Measurements from ENCODE around the gene GBF1.

The GBF1 gene

DNA sequence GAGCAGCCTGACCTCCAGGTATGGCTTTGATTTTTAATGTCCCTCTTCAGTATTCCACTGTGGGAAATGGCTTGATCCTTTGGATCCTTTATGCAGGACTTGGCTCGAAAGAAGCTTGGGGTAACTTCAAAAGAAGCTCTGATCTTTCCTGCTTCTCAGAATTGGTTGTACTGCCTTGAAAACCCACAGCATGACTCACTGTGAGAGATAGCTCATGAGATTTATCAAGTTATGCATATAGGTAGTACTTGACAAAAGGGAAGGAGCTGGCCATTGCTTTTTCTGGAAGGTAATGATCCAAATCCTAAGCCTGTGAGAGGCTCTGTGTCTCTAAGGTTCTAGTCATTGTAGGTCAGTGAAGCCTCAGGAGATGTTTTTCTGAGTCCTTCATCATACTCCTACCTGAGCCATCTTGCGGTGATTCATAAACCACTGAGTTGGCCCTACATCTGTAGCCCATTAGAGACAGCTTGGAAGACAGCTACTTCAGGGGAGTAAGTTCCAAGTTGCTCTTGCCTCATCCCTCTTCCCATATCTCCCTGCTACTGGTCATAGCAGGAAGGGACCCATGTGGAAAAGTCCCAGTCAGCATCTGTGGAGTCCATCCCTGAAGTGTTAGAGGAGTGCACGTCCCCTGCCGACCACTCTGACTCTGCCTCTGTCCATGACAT, 113.5 kb downstream of the GBF1 start:
- no peak for DNase-seq

DNA sequence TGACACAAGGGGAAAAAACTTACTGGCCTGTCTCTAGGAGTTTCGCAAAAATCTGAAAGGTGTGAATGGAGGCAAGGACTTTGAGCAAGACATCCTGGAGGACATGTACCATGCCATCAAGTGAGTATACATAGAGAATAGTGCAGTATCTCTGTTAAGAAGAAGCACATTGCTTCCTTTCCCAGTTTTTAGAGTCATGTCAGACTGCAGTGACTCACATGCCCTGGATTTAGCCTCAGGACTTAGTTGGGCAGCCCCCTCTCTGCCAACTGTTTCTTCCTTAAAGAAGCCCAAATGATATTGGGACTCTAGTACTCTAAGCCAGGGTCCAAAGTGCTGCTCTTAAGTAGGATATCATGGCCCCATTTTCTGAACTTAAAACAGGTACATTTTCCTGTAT, 122.1 kb downstream of the GBF1 start:
- no peak for DNase-seq

DNA sequence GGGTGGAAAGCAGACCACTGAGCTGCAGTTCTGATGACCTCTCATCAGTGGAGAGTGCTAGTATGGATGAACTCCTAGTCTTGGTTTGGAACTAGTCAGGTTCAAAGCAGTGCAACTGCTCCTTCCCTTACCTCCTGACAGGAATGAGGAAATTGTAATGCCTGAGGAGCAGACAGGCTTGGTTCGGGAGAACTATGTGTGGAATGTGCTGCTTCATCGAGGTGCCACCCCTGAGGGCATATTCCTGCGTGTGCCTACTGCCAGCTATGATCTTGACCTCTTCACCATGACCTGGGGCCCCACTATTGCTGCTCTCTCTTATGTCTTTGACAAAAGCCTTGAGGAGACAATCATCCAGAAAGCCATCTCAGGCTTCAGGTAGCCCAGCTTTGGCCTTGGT, 122.7 kb downstream of the GBF1 start:
- no peak for DNase-seq

DNA sequence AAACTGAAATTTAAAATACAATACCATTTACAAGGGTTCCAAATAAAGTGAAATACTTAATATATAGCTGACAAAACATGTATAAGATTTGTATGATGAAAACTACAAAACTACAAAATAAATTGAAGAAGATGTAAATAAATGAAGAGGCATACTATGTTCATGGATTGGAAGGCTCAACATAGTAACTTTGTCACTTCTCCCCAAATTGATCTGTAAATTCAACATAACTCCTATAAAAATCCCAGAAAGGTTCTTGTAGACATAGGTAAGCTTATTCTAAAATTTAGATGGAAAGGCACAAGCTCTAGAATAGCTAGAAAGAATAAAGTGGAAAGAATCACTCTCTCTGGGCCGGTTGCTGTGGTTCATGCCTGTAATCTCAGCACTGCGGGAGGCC, 126.0 kb downstream of the GBF1 start:
- no peak for DNase-seq

DNA sequence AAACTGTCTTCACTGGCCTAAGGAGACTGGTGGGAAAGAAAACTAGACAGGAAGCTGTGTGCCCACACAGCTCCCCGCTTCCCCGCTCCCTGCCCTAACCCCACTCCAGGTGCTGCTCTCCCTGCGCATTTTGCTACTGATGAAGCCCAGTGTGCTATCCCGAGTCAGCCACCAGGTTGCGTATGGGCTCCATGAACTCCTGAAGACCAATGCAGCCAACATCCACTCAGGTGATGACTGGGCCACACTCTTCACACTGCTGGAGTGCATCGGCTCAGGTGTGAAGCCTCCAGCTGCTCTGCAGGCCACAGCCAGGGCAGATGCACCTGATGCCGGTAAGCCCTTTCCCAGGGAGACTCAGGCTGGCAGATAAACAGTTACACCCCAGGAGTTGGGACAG, 129.9 kb downstream of the GBF1 start:
- DNase-seq, result no peak

DNA sequence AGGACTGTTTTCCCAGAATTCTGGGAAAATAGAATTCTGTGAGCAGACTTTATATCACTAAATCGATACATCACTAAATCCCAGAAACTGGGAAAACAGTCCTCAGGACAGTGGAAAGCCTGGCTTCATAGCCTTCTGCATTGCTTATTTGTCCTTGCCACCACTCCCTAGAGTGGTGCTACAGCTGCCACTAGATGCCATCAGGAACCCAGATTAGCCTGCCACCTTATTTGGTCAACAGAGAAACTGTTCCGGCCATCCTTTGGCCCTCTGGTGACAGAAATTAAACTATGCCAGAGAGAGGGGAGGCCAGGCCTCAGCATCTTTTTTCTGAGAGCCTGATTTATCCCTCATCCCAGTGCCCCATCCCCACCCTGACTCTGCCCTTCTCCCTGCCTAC, 130.5 kb downstream of the GBF1 start:
- DNase-seq, result no peak

DNA sequence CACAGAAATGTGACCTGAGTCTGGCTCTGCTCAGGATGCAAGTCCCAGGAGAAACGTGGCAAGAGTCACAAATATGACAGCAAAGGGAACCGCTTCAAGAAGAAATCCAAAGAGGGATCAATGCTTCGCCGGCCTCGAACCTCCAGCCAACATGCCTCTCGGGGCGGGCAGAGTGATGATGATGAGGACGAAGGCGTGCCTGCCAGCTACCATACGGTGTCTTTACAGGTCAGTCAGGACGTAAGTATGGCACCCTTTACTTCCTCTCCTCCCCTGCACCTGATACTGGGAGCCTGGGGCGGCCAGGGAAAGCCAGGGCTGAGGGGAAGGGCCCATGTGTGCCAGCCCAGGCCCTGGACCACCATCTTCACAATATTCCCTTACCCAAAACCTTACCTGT, 131.6 kb downstream of the GBF1 start:
- DNase-seq, result no peak

DNA sequence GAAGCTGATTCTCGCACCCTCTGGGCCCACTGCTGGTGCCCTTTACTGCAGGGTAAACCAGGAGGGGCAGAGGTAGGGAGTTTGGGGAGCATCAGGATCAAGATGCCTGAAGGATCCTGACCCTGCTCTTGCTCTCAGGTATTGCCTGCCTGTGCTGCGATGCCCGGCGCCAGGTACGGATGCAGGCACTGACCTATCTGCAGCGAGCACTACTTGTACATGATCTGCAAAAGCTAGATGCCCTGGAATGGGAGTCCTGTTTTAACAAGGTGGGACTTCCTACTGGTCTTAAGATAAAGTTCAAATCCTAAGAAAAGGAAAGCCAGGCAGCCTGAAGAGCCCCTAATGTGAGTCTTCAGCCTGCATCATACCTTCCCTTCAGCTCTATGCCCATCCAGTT, 134.1 kb downstream of the GBF1 start:
- no peak for DNase-seq

DNA sequence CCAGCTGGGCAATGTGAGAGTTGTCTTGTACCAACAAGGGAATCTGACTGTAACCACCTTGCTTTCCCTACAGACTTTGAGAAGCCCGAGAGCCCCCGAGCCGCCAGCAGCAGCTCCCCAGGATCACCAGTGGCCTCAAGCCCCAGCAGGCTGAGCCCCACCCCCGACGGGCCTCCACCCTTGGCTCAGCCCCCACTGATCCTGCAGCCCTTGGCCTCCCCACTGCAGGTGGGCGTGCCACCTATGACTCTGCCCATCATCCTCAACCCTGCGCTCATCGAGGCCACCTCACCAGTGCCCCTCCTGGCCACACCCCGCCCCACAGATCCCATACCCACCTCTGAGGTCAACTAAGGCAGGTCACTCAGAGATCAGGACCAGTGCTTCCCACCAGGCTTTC, 136.7 kb downstream of the GBF1 start:
- no peak for DNase-seq

DNA sequence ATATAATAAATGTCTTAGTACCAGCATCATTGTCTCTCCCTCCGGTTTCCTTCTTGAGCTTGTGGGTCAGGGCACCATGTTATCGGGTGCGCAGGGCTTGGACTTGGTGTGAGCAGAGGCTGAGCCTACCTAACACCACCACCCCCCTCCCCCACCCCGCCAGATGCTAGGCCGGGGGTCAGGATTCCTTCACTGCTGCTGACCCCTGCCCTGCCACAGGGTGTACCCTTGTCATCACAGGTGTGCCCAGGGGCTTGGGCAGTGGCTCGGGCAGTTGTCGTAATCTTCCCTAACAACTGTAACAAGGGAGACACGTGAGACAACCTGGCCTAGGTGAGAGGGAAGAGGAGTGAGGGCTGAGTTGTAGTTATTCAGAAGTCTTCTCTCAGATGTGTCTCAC, 137.5 kb downstream of the GBF1 start:
- DNase-seq, result no peak

DNA sequence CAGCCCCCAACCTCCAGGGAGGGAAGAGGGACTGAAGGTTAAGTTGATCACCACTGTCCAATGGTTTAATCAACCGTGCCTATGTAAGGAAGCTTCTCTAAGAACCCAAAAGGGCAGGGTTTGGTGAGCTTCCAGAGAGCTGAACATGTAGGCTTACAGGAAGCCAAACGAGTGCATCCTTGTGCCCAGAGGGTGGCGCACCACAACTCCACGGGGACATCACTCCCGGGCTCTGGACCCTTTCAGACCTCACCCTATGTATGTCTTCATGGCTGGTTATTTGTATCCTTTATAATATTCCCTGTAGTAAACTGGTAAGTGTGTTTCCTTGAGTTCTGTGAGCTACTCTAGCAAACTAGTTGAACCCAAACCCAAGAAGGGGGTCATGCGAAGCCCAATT, 138.7 kb downstream of the GBF1 start:
- DNase-seq, result no peak

DNA sequence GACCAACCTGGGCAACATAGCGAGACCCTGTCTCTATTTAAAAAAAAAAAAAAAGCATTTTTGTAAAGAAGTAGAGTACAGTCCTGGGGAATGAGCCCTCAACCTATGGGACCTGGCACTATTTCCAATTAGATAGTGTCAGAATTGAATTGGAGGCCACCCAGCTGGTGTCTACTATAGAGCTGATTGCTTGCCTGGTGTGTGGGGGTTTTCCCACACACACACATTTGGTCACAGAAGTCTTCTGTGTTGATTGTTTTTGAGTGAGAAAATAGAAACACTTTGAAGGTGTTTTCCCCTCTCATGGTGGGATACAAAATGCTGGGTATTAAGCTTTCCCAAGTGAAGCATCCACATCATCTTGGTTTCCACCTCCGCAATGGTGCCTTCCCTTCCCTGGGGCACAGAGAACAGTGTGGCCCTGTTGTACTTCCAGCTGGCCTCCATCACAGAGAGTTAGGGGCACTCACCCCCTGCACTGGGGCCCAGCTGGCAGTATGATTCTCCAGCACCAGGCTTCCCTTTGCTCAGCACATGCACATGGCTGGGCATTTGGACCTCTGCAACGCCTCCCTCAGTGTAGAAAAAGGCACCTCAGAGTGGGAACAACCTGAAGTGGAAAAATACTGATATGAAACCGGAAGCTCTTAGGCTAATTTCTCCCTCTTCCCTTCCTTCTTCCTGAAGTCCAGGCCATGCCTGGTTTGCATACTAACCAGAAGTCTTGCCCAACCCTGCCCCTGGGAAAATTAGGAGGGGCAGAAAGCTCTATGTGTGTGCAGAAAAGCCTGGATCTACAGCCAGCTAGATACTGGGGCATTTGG, 139.5 kb downstream of the GBF1 start:
- peak; percentile 74 for DNase-seq

DNA sequence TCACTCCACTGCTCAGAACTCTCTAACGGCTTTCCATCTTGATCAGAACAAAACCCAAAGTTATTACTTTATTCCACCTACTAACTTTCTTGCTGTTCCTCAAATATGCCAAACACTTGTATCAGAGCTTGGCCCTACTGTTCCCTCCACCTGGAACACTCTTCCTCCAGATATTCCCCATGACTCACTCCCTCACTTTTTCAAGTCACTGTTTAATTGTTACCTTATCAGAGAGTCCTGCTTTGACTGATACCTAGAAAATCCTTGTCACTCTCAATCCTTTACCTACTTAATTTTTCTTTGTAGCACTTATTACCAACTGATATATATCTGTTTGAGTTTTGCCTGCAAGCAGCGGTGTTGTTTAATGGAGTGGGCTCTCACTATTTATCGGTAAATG, 144.6 kb downstream of the GBF1 start:
- no peak for DNase-seq

DNA sequence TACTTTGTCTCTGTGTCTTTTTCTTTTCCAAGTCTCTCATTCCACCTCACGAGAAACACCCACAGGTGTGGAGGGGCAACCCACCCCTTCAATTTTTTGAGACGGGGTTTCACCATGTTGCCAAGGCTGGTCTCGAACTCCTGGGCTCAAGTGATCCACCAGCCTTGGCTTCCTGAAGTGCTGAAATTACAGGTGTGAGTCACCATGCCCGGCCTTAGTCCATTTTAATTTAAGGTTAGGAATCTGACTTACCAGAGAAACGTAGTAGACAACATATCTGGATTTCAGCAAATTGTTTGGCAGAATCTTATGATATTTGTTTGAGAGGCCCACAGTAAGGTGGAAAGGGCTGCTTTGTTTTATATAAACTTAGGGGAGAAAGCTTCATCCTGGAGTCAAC, 147.0 kb downstream of the GBF1 start:
- DNase-seq, result no peak

DNA sequence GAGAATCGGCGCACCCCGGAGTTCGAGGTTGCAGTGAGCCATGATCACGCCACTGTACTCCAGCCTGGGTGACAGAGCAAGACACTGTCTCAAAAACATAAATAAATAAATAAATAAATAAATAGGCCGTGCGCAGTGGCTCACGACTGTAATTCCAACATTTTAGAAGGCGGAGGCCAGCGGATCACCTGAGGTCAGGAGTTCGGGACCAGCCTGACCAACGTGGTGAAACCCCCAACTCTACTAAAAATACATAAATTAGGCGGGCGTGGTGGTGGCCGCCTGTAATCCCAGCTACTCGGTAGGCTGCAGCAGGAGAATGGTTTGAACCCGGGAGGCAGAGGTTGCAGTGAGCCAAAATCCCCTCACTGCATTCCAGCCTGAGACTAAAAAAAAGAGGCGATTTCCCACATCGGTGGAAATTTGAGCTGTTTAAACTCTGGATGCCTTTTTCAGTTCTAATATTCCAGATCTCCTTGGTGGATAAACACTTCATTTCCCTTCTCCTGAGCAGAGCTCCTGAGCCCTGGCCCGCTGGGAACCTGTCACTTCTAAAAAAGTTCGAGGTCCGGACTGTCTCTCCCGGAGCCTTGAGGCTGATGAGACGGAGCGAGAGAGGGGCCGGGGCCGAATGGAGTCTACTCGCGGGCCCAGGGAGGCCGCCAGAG, 148.2 kb downstream of the GBF1 start:
- DNase-seq, result no peak

DNA sequence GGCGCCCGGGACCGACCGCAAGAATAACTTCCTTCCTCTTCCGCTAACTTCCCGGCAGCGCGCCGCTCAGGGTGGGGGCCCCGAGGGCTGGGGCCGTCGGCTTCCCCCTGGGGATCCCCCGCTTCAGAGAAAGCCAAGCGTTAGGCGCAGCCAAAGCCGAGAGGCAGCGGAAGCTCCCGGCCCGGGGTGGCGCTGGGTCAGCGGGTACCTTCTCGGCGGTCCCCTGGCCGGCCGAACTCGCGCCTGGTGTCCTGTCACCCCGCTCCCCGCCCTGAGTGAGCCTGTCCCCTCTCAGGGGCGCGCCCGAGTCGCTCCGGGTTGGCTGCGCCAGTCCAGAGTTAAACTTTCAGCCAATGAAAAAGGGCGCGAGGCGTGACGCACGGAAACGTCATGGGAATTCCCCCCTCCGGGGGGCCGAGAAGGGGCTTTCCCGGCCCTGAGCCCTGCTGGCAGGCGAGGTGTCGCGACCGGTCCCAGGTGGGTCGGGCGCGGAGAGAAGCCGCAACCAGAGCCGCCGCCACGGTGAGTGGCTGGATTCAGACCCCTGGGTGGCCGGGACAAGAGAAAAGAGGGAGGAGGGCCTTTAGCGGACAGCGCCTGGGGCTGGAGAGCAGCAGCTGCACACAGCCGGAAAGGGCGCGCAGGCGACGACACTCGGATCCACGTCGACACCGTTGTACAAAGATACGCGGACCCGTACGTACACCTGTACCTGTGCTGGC, 148.9 kb downstream of the GBF1 start:
- DNase-seq, result peak; percentile 84

DNA sequence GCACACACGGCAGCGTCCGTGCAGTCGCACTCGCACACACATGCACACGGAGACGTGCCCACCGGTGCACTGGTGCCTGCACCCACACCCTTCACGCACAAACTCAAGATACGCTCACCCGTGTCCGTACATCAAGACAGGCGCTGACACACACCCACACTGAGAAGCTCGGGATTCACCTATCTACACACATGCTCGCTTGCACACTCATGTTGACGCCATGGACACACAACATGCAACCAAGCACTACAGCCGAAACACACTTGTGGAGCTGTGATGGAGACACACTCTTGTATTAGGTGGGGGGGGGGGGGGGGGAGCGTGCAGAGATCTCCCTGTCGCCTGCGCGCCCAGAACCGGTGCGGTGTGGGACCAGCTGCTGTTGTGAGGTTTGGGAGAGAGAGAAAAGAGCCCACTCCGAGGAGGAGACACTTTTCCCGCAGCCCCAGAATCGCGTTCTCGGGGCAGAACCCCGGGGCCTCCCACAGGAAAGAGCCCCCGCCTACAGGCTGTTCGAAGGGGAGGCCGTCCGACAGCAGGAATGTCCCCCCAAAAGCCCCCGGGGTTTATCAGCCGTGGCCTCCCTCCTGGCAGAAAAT, 149.6 kb downstream of the GBF1 start:
- DNase-seq, result peak; percentile 17

DNA sequence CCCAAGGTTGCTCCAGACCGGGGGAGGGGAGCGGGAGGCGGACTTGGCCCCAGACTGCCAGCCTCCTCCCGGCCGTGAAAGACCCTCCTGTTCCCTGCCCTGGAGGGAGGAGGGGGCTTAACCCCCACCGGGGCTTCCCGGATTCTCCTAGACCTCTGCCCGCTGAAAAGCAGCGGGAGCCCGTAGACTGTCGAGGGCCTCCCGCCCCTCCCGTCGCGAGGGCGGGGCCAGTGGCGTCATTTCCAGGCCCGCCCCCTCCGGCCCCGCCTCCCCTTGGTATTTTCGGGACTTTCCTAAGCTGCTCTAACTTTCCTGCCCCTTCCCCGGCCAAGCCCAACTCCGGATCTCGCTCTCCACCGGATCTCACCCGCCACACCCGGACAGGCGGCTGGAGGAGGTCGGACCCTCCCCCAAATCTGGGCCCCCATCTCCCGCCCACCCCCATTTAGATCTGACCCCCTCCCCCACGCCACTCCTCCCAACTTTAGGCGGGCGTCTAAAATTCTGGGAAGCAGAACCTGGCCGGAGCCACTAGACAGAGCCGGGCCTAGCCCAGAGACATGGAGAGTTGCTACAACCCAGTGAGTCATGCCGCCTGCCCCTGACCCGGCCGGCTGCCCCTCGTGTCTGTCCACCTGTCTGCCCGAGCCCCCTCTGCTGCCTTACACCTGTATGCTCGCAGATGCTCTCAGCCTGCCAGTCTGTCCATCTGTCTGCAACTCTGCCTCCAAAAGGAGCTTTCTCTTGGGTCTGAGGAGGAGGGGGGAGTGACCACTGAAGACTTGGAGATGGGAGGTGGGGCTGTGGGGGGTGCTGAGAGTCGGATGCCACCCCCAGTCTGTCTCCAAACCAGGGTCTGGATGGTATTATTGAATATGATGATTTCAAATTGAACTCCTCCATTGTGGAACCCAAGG, 150.3 kb downstream of the GBF1 start, which contains the start of gene NFKB2:
Gene NFKB2, plus strand, starts transcription at position 306 of the 917 bp plus-strand sequence. Its CDS starts 255 bp downstream, at position 561.
- peak; percentile 63 for DNase-seq

DNA sequence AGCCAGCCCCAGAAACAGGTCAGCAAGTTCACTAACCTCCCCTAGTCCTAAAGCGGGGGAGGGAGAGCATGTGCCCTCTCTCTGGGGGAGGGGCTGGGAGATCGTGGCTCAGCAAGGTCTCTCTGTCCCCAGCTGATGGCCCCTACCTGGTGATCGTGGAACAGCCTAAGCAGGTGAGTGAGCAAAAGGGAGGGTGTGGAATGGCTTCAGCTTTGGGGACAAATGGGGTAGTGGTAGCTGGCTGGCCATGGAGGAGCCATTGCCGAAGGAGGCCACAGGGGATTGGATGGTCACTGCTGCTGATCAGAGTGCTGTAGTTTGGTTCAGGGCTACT, 151.0 kb downstream of the GBF1 start:
- DNase-seq, result no peak

DNA sequence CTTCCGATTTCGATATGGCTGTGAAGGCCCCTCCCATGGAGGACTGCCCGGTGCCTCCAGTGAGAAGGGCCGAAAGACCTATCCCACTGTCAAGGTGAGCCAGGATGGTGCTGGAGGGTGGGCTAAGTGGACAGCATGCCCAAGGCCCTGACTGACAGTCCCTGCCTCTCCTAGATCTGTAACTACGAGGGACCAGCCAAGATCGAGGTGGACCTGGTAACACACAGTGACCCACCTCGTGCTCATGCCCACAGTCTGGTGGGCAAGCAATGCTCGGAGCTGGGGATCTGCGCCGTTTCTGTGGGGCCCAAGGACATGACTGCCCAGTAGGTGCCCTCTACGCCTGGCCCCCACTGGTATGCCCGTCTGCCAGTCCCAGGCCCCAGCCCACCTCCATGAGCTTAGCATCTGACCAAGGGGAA, 151.4 kb downstream of the GBF1 start:
- no peak for DNase-seq

DNA sequence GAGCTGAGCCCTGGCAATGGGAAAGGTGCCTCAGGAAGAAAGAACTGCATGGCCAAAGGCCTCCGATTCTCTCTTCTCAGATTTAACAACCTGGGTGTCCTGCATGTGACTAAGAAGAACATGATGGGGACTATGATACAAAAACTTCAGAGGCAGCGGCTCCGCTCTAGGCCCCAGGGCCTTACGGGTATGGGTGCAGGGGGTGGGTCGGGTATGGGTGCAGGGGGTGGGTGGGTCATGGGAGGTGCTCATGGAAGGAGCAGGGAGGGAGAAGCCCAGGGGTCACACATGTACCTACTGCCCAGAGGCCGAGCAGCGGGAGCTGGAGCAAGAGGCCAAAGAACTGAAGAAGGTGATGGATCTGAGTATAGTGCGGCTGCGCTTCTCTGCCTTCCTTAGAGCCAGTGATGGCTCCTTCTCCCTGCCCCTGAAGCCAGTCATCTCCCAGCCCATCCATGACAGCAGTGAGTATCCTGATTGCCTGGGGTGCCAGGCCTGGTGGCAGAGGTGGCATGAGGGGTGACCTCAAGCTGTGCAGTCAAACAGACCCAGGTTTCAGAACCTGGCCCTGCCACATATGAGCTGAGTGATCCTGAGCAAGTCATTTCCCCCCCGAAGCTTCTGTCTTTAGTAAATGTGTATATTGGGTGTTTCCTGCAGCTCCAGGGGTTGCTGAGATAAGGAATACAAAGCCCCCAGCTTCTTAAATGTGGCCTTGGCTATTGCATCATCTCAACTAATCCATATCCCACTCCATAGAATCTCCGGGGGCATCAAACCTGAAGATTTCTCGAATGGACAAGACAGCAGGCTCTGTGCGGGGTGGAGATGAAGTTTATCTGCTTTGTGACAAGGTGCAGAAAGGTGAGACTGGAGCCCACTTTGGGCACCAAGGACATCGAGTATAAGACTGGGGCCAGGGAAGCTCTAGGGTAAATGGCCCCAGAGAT, 152.2 kb downstream of the GBF1 start:
- DNase-seq, result no peak
